HG03280 (cell line): ENCODE results near the gene YARS1.
"Not testable (repeated sequence)": the region's sequence is repeated elsewhere in the genome, so short reads cannot be mapped to it uniquely, and the experiment has no call there.

Experiments
- ATAC-seq: cut with Tn5 transposase; IDR thresholded peaks from one replicate; pipeline ENCODE4 v1.9.1; 2021; ENCODE audit warnings: mild to moderate bottlenecking, moderate library complexity; ENCODE audit not compliant: unreplicated experiment

Gene YARS1

DNA sequence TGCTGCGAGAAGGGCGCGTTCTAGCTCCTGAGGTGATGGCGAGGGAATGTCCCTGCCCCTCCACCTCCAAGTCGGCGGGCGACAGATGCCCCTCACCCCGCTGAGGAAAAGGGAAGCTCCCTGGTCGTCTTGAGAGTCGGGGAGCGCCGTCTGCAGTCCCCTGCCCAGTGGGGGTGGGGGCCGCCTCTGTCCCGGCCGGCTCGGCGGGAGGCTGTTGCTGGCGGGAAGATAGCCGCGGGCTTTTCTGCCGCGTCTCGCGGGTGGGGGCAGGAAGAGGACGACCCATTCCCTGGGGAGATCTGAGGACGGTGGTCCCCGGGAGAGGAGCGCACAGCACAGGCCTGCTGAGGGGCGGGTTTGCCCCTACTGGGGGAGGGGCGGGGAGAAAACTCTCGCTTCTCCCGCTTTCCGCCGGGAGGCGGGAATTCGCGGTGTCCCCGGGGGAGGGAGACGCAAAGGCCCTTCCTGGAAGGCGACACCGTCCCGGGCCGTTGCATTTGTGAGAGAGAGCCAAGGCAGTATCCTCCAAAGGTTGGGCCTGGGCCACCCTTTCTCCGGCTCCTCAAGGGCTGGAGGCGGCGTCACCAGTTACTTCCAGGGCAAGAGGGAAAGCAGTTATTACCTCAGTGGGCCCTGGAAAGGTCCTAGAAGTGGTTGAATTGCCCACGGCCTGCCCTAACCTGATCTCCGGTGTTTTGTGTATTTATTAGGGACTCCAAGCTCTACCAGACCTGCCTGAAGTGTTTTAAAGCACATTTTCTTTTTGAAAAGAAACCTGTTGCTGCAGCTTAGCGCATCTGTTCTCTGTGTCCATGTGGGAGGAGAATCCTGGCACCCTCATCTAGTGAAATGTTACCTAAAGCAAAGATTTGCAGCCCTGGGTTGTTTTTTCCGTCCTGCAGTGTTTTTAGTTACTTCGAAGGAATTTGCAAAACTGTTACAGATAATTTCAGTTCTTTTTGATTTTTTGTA lies 943 bp upstream of the YARS1 start:
- ATAC-seq: peak; percentile 5

DNA sequence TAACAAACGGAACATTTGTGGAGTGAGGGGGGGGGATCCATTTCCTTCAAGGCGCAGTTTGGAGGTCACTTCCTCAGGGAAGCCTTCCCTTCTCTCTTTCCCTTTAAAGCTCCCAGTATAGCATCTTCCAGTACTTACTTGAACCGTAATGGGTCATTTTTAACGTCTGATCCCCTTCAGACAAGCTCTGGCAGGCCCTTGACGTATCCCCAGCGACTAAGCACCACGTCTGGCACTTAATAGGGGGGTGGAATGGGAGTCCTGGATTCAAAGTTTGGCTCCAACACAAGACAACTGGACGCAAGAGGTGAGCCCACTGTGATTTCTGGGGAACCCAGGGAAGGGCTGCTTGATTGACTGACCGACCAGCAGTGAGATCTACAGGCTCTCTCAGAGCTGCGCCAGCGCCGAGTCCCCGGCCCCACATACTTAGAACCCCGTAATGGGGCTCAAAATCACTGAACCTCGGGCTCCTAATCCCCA lies 441 bp downstream of the YARS1 start:
- ATAC-seq: no peak

DNA sequence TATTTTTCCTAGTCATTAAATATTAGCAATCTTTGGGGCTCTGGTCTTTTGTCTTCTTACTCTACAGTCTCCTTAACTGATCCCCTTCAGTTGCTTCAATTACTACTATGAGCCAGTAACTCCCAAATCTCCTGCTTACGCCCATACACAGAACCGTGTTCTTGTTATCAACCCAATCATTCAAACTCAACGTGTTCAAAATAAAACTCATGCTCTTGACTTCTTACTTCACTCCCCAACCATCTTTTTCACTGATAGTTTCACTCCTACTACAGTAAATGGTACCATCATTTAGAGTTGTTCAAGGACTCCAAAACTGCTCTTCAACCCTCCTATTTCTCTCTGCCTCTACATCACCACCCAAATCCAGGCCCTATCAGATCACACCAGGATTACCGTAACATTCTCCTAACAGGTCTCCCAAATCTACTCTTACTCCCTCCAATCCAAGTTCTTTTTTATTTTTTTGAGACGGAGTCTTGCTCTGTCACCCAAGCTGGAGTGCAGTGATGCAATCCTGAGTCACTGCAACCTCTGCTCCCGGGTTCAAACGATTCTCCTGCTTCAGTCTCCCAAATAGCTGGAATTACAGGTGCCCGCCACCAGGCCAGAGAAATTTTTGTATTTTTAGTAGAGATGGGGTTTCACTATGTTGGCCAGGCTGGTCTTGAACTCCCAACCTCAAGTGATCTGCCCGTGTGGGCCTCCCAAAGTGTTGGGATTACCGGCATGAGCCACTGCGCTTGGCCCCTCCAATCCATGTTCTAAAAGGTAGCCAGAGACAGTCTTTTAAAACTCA lies 3.0 kb downstream of the YARS1 start:
- no peak for ATAC-seq

DNA sequence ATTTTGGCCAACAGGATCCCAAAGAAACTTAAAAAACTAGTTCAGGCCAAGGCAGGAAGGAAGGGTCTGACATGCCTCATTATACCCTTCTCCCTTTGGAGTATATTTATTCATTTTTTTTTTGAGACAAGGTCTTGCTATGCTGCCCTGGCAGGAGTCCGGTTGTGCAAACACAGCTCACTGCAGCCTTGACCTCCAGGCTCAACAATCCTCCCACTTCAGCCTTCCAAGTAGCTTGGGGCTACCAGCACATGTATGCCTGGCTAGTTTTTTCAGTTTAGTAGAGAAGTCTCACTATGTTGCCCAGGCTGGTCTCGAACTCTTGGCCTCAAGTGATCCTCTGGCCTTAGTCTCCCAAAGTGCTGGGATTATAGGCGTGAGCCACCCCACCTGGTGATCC lies 5.2 kb downstream of the YARS1 start:
- ATAC-seq: no peak

DNA sequence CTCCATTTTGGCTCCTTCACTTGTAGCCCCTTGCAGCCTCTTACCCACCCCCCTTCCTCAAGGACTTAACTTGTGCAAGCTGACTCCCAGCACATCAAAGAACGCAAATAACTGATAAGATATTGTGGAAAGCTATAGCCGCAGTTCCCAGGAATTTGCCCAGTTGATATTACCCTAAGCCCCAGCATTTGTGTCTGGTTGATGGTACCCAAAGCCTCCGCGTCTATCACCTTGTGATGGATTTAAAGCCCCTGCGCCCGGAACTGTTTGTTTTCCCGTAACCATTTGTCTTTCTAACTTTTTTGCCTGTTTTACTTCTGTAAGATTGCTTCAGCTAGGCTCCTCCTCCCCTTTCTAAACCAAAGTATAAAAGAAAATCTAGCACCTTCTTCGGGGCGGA lies 5.9 kb downstream of the YARS1 start:
- no peak for ATAC-seq

DNA sequence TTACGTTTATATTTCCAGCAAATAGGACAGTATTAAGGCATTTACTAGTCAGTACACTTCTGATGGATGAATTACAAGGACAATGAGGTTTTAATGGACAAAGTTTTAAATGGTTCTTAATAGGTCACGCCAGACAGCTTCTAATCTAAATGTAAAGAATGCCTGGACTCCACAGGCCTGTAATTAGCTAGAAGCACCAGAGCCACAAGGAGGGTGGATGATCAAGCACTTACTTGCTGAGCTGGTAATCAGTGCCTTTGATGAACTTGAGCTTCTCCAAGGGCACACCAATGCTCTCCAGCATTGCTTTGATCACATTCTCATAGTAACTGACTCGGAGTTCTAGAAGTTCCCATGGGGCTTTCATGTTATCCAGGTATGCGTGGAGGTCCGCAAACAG lies 6.8 kb downstream of the YARS1 start:
- no peak for ATAC-seq

DNA sequence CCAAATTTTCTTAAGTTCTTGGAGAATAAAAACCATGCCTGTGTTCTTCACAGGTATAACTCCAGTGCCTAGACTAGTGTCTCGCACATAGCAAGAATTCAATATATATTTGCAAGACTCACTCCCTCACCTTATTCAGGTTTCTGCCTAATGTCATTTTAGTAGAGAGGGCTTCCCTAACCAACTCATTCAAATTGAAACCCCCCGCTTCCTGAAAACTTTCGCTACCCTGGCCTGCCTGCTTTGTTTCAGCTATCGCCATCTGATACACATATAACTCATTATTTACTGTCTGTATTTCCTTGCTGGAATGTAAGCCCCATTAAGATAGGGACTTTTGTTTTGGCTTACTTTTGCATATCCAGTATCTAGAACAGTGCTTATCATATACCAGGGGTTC lies 8.6 kb downstream of the YARS1 start:
- ATAC-seq: no peak

DNA sequence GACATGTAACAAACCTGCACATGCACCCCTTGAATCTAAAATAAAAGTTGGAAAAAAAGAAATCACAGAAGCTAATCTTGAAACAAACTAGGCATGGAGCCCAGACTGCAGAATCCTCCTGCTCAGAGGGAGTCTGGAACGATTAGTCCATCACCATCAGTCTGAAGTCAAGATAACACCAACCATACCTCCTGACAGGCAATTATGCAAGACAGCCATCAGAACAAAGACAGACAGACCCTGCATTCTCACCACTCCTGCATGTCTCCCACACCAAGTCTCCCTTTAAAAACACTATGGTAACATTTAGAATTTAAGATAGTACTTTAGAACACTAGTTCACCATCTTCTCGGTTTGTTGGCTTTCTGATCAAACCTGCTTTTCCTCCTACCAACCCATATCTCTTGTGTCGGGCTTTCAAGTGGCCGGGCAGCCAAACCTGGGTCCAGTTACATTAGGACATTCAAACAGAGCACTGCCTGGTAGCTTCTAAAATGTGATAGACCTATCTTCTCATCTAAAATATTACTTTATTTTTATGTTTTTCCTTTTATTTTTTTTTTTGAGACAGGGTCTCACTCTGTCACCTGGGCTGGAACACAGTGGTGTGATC lies 10.1 kb downstream of the YARS1 start:
- ATAC-seq: no peak

DNA sequence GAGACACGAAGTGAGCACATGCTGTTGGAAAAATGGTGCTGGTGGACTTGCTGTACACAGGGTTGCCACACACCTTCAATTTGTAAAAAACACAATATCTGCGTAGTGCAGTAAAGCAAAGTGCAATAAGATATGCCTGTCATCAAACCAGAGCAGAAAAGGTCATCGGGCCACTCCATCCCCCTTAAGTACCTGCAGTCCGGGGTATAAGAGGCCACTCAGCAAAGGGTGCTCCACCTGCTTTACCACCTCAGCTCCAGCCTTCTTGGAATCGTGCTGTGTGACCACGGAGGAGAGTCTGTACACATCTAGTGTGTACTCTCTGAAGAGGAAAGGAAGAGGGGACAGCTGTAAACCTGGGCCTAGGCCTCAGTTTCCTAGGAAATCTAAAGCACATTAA lies 10.9 kb downstream of the YARS1 start:
- ATAC-seq: no peak

DNA sequence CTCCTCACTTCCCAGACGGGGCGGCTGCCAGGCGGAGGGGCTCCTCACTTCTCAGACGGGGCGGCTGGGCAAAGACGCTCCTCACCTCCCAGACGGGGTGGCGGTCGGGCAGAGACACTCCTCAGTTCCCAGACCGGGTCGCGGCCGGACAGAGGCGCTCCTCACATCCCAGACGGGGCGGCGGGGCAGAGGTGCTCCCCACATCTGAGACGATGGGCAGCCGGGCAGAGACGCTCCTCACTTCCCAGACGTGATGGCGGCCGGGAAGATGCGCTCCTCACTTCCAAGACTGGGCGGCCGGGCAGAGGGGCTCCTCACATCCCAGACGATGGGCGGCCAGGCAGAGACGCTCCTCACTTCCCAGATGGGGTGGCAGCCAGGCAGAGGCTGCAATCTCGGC lies 12.7 kb downstream of the YARS1 start:
- ATAC-seq: not testable (repeated sequence)

DNA sequence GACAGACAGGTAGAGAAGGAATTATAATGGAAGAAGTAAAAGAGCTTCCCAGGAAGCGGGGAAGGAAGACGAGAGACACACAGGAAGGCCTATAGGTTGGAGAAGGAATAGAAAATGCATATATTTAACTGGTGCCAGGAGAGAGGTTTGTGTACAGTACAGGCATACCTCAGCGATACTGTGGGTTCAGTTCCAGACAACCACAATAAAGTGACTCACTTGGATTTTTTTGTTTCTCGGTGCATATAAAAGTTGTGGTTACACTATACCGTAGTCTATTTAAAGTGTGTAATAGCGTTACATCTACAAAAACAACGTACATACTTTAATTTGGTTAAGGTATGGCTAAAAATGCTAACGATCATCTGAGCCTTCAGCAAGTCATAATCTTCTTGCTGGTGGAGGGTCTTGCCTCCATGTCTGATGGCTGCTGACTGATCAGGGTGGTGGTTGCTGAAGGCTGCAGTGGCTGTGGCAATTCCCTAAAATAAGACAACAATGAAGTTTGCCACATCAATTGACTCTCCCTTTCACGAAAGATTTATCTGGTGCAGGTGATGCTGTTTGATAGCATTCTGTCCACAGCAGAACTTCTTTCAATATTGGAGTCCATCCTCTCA lies 16.0 kb downstream of the YARS1 start:
- ATAC-seq: no peak

DNA sequence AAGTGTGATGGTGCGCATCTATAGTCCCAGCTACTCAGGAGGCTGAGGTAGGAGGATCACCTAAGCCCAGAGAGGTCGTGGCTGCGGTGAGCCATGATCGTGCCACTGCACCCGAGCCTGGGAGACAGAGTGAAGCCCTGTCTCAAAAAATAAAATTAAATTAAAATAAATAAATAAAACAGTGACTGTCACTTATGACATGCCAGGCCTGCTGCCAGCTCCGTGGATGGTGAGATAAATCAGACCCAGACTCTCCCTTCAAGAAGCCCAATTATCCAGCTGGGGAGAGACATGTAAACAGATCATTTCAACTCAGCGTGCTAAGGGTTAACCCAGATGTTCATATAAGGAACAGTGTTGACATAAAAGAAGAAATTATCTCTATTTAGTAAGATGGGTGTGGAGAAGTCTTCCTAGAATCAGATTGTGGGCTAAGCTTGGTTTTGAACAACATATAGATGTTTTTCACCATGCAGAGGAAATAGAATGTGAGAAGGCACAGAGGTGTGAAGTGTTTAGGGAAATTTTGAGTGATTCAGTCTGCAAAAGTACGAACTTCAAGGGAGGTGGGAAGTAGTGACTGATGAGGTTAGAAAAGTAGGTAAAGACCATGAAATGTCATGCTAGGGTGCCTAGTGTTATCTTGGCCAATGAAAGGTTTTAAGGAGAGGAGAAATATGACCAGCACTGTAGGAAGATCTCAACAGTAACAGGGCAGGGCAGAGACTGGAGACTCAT lies 18.3 kb downstream of the YARS1 start:
- ATAC-seq: no peak

DNA sequence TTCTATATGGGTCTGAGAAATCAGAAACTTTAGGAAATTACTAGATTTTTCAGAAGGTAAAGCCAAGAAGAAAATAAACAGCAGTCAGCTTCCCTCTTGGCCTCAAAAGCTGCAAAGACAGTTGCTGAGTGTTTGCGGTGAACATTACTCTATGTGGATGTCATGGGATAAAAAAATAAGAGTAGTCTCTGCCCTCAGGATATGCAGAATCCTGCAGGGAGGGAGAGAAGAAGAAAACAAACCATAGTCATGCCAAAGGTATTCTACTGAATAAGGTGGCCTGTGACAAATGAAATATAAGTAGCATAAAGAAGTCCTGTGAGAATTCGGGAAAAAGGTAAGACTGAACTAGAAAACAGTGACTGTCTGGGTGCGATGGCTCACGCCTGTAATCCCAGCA lies 19.0 kb downstream of the YARS1 start:
- no peak for ATAC-seq

DNA sequence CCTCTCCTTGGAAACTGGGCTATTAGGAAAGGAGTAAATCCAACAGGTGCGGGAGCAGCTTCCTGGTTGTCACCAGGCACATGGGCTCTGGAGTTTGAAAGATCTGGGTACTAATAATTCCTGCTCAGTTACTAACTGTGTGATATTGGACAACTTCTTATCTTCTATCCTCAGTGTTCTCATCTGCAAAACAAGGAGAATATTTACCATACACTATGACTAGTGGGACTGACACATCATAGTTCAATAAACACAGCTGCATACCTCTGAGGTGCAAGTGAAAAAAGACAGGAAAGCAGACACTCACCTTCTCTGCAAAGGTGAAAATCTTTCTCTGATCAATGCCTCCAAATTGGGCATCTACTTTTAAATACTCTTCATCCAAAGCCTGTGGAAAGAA lies 19.7 kb downstream of the YARS1 start:
- no peak for ATAC-seq

DNA sequence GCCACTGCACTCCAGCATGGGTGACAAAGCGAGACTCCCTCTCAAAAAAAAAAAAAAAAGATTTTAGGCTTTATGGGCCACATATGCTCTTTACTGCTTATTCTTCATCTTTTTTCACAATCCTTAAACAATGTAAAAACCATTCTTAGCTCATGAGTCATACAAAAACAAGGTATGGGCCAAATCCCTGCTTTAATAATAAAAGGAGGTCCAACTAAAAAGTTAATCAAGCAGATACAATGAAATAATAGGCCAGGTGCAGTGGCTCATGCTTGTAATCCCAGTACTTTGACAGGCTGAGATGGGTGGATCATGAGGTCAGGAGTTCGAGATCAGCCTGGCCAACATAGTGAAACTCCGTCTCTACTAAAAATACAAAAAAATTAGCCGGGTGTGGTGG lies 21.4 kb downstream of the YARS1 start:
- not testable (repeated sequence) for ATAC-seq

DNA sequence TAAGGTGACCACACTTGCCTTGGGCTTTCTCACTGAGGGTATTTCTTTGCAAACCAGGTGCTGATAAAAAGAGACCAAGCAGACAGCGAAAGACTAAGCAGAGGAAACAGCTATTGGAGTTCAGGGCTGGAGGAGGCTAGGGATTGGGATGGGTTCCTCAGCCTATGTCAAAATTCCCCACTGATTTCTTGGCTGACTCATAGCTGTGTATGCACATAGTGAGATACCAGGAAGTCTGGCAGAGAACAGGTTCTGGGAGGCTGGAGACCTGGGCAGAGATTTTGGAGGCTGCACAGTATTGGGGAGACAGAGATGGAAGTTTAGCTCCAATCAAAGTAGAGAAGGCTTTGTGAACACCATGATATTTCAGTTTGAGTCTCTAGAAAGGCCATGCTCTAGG lies 25.3 kb downstream of the YARS1 start:
- no peak for ATAC-seq

DNA sequence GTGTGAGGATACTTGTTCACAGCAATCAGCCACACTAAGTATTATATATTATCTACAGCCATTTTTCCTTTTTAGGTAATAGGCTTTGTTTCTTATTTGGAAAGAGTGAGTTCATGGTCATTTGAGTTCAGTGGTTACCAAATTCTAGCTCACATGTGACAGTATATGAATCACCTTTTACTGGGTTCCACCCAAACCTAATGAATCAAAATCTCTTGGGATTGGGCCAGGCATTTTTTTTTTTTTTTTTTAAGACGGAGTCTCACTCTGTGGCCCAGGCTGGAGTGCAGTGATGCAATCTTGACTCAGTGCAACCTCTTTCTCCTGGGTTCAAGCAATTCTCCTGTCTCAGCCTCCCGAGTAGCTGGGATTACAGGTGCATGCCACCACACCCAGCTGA lies 27.8 kb downstream of the YARS1 start:
- ATAC-seq: not testable (repeated sequence)

DNA sequence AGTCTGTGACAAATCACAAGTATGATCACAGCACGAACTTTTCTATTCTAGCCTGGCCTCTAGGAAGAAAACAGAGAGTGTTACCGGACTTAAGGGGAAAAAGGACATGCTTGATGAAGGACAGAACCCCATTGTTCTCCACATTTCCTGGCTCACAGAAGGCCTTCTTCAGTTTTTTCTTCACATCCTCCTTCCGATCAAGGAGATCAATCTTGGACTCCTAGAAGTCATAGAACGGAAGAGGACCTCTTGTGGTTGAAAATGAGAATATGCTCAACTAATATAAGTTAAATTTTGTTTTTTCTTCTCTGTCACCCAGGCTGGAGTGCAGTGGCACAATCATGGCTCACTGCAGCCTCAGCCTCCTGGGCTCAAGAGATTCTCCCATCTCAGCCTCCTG lies 30.3 kb downstream of the YARS1 start:
- ATAC-seq: no peak

DNA sequence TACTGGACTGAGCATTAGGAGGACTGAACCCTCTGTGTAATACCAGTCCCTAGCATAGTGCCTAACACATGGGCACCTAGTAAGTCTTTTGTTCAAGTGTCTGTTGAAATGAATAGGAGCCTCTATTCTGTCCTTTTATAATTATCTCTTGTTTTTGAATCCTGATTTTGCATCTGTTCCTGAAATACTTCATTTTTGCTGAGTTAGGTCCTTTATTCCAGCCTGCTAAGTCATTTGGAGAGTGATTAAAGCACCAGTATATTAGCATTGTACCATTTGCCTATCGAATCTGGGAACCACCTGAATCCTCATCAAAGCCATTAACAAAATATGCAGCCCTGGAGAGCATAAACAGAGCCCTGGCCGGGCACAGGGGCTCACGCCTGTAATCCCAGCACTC lies 32.3 kb downstream of the YARS1 start:
- no peak for ATAC-seq

DNA sequence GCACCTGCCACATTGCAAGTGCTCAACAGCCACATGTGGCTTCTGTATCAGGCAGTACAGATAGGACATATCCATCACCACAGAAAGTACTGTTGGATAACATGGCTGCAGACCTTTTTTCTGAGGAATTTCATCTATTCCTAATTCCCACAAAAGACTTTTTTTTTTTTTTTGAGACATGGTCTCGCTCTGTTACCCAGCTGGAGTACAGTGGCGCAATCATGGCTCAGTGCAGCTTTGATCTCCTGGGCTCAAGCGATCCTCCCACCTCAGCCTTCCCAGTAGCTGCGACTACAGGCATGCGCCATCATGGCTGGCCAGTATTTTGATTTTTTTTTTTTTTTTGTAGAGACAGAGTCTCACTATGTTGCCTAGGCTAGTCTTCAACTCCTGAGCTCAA lies 33.3 kb downstream of the YARS1 start:
- no peak for ATAC-seq
